Spleen (tissue), 7 donors: ENCODE results near the gene KNG1.

ENCODE experiments used
- CTCF ChIP-seq, 11 experiments: fragments of 200-600 bp in 7 of 11; fragments of 450-650 bp in 4 of 11; sonication (generic) in 4 of 11; IDR thresholded peaks in 8 of 11; conservative IDR thresholded peaks in 3 of 11; 1 replicate in 7 of 11; 2 replicates in 4 of 11; pipeline versions ENCODE4 v1.4.0 to v1.8.0; 2016 to 2021; ENCODE audit warnings: antibody characterized with exemption in 11 of 11, inconsistent platforms in 4 of 11, mild to moderate bottlenecking in 1 of 11
- POLR2A ChIP-seq, 3 donors: fragments of 450-650 bp; IDR thresholded peaks; one replicate each; pipeline ENCODE4 v1.5.1; 2017; ENCODE audit warnings: antibody characterized with exemption in 3 of 3, mild to moderate bottlenecking in 1 of 3
- POLR2AphosphoS5 ChIP-seq, 3 donors: sonication (generic); formaldehyde crosslinking; IDR thresholded peaks; one replicate each; pipeline ENCODE4 v1.5.1; 2017; ENCODE audit warnings: antibody characterized with exemption in 3 of 3
- donor health status: DM: no; HTN: no; CAD: no; lungs with moderate emphysema.
- donor health status: DM: no; HTN: no; CAD: no.
- donor health status: DM: no; HTN: no; CAD: no.

- TF ChIP-seq POLR2A (IDR thresholded peaks at IDR 0.05) (no peak), CTCF (IDR thresholded peaks at IDR 0.05 in 8 of 11, conservative IDR thresholded peaks at IDR 0.05 in 3 of 11) (no peak), POLR2AphosphoS5 (IDR thresholded peaks at IDR 0.05) (no peak)
Observed at GRCh38 chr3:186719945-186720739, 3.0 kb downstream of the KNG1 start.
